ENCODE results near the gene TRAPPC13.

GRCh38 chr5:65640240-65640639 lies 15.4 kb downstream of the TRAPPC13 start:
- TF ChIP-seq CTCF (IDR thresholded peaks at IDR 0.05): no peak
- no peak for TF ChIP-seq POLR2A (IDR thresholded peaks at IDR 0.05)
